Spleen (tissue), 7 donors: Measurements from ENCODE around the gene CORIN.

Experiments
- CTCF ChIP-seq, 11 experiments: fragments of 200-600 bp in 7 of 11; fragments of 450-650 bp in 4 of 11; sonication (generic) in 4 of 11; IDR thresholded peaks in 8 of 11; conservative IDR thresholded peaks in 3 of 11; 1 replicate in 7 of 11; 2 replicates in 4 of 11; pipeline versions ENCODE4 v1.4.0 to v1.8.0; 2016 to 2021; ENCODE audit warnings: antibody characterized with exemption in 11 of 11, inconsistent platforms in 4 of 11, mild to moderate bottlenecking in 1 of 11
- POLR2A ChIP-seq, 3 donors: fragments of 450-650 bp; IDR thresholded peaks; one replicate each; pipeline ENCODE4 v1.5.1; 2017; ENCODE audit warnings: antibody characterized with exemption in 3 of 3, mild to moderate bottlenecking in 1 of 3
- POLR2AphosphoS5 ChIP-seq, 3 donors: sonication (generic); formaldehyde crosslinking; IDR thresholded peaks; one replicate each; pipeline ENCODE4 v1.5.1; 2017; ENCODE audit warnings: antibody characterized with exemption in 3 of 3
- donor health status: DM: no; HTN: no; CAD: no; lungs with moderate emphysema.
- donor health status: DM: no; HTN: no; CAD: no.
- donor health status: DM: no; HTN: no; CAD: no.

GRCh38 chr4:47668810-47669408 is 169.0 kb downstream of the CORIN start:
- TF ChIP-seq CTCF (IDR thresholded peaks at IDR 0.05 in 8 of 11, conservative IDR thresholded peaks at IDR 0.05 in 3 of 11) (peak in 10 of 11 experiments; percentile 29 to 70 (median 54)), POLR2A (IDR thresholded peaks at IDR 0.05) (no peak), POLR2AphosphoS5 (IDR thresholded peaks at IDR 0.05) (no peak)
